ENCODE measurements around the gene SNAP29.
"Not testable (repeated sequence)": the region's sequence is repeated elsewhere in the genome, so short reads cannot be mapped to it uniquely, and the experiment has no call there.

Gene SNAP29

GRCh38 chr22:20836987-20837823 is 21.6 kb upstream of the SNAP29 start:
- H3K9me2 ChIP-seq (replicated peaks; ENCODE audit: low read depth, low read length) = no peaks in the 10 kb centered on the region
- H3K9ac ChIP-seq (ENCODE audit: low read depth, low read length, poor library complexity, severe bottlenecking) = no peak overlapping the region
- H3K4me1 ChIP-seq (ENCODE audit: insufficient read depth, low read length, poor library complexity, severe bottlenecking) = peaks cover 38% of the 10 kb centered on the region
- no peak overlapping the region for H3K4me3 ChIP-seq (ENCODE audit: low read length, poor library complexity, severe bottlenecking)
- peaks cover 65% of the 10 kb centered on the region for H3K79me2 ChIP-seq (ENCODE audit: insufficient read depth, low read length)
- H3K27me3 ChIP-seq (ENCODE audit: insufficient read depth, low read length, poor library complexity, severe bottlenecking) = no peaks in the 10 kb centered on the region
- H3K9me3 ChIP-seq (ENCODE audit: insufficient read depth, low read depth, low read length) = no peaks in the 10 kb centered on the region
- H3K36me3 ChIP-seq (ENCODE audit: insufficient read depth, low read length) = peaks cover 24% of the 10 kb centered on the region; the same call in 1 of the 2 replicates
- no peak overlapping the region for H2AFZ ChIP-seq (ENCODE audit: low read length)
- TF ChIP-seq EZH2phosphoT487 (IDR thresholded peaks at IDR 0.05; ENCODE audit: borderline replicate concordance) (no peak), CTCF (conservative IDR thresholded peaks at IDR 0.05; ENCODE audit: low read length) (no peak)
- H4K20me1 ChIP-seq (ENCODE audit: insufficient read depth, low read length, poor library complexity, severe bottlenecking) = peaks cover 11% of the 10 kb centered on the region
- peaks cover 4% of the 10 kb centered on the region; the same call in 1 of the 2 replicates for H3F3A ChIP-seq (ENCODE audit: low read depth)
- H3K4me2 ChIP-seq (ENCODE audit: low read depth, low read length, poor library complexity, severe bottlenecking) = peak overlapping the region; percentile 73

GRCh38 chr22:20839354-20839753 is 19.5 kb upstream of the SNAP29 start:
- not testable (repeated sequence) for H3F3A ChIP-seq (ENCODE audit: low read depth)
- peaks cover 84% of the 10 kb centered on the region for H3K79me2 ChIP-seq (ENCODE audit: insufficient read depth, low read length)
- peaks cover 38% of the 10 kb centered on the region for H3K4me1 ChIP-seq (ENCODE audit: insufficient read depth, low read length, poor library complexity, severe bottlenecking)

GRCh38 chr22:20839837-20840645 is 18.8 kb upstream of the SNAP29 start:
- no peaks in the 10 kb centered on the region for H3K9me2 ChIP-seq (replicated peaks; ENCODE audit: low read depth, low read length)

More at GRCh38 chr22:20839354-20839753, 19.5 kb upstream of the SNAP29 start:
- H3K4me2 ChIP-seq (ENCODE audit: low read depth, low read length, poor library complexity, severe bottlenecking); H3K9me3 ChIP-seq (ENCODE audit: insufficient read depth, low read depth, low read length); H3K27me3 ChIP-seq (ENCODE audit: insufficient read depth, low read length, poor library complexity, severe bottlenecking); H2AFZ ChIP-seq (ENCODE audit: low read length); H3K9me2 ChIP-seq (replicated peaks; ENCODE audit: low read depth, low read length); H3K36me3 ChIP-seq (ENCODE audit: insufficient read depth, low read length); H3K4me3 ChIP-seq (ENCODE audit: low read length, poor library complexity, severe bottlenecking); H3K9ac ChIP-seq (ENCODE audit: low read depth, low read length, poor library complexity, severe bottlenecking): not testable (repeated sequence)
- H4K20me1 ChIP-seq (ENCODE audit: insufficient read depth, low read length, poor library complexity, severe bottlenecking) = peaks cover 17% of the 10 kb centered on the region

More at GRCh38 chr22:20839837-20840645, 18.8 kb upstream of the SNAP29 start:
- Histone ChIP-seq H4K20me1 (ENCODE audit: insufficient read depth, low read length, poor library complexity, severe bottlenecking) (peaks cover 23% of the 10 kb centered on the region), H3K27me3 (ENCODE audit: insufficient read depth, low read length, poor library complexity, severe bottlenecking) (no peaks in the 10 kb centered on the region), H3K9me3 (ENCODE audit: insufficient read depth, low read depth, low read length) (no peaks in the 10 kb centered on the region), H3K79me2 (ENCODE audit: insufficient read depth, low read length) (peaks cover 86% of the 10 kb centered on the region), H3K4me3 (ENCODE audit: low read length, poor library complexity, severe bottlenecking) (no peak overlapping the region), H3K9ac (ENCODE audit: low read depth, low read length, poor library complexity, severe bottlenecking) (no peak overlapping the region), H2AFZ (ENCODE audit: low read length) (no peak overlapping the region), H3K36me3 (ENCODE audit: insufficient read depth, low read length) (no peaks in the 10 kb centered on the region; the same call in 1 of the 2 replicates), H3F3A (ENCODE audit: low read depth) (peaks cover 4% of the 10 kb centered on the region; the same call in 1 of the 2 replicates), H3K4me1 (ENCODE audit: insufficient read depth, low read length, poor library complexity, severe bottlenecking) (peaks cover 36% of the 10 kb centered on the region), H3K4me2 (ENCODE audit: low read depth, low read length, poor library complexity, severe bottlenecking) (peak overlapping the region; percentile 17)
- TF ChIP-seq CTCF (conservative IDR thresholded peaks at IDR 0.05; ENCODE audit: low read length) (no peak), EZH2phosphoT487 (IDR thresholded peaks at IDR 0.05; ENCODE audit: borderline replicate concordance) (no peak)

Data from Loucy (cell line).